Adrenal gland (tissue), 19 donors: Measurements from ENCODE around the gene NR6A1. TPM values are rescaled to one million over a fixed set of nuclear protein-coding genes. Genes with fewer than 3 reads are reported as not detected.

ENCODE experiments used
- DNase-seq, 7 donors: peaks; one replicate each; pipeline ENCODE4 v3.0.0-alpha.2; 2019 to 2020
- H3K27ac ChIP-seq, 5 donors: fragments of 200-600 bp; sonication (generic) in 4 of 5; 1 replicate in 3 of 5; 2 replicates in 2 of 5; pipeline versions ENCODE4 v1.5.1 to v1.8.0; 2016 to 2020; ENCODE audit warnings: mild to moderate bottlenecking in 1 of 5
- H3K27me3 ChIP-seq: fragments of 200-600 bp; 2 replicates; pipeline ENCODE4 v1.8.0; 2021
- H3K36me3 ChIP-seq, 2 donors: fragments of 200-600 bp; replicated peaks in 1 of 2; 1 replicate in 1 of 2; 2 replicates in 1 of 2; pipeline versions ENCODE4 v1.5.1 to v1.8.0; 2018 to 2022
- H3K4me1 ChIP-seq, 2 donors: fragments of 200-600 bp; replicated peaks in 1 of 2; 1 replicate in 1 of 2; 2 replicates in 1 of 2; pipeline versions ENCODE4 v1.5.1 to v1.8.0; 2018 to 2021
- H3K4me3 ChIP-seq, 4 donors: fragments of 200-600 bp; sonication (generic) in 3 of 4; one replicate each; pipeline ENCODE4 v1.5.1; 2016 to 2018
- H3K9me3 ChIP-seq, 3 donors: fragments of 200-600 bp; sonication (generic) in 1 of 3; replicated peaks in 1 of 3; 1 replicate in 2 of 3; 2 replicates in 1 of 3; pipeline versions ENCODE4 v1.5.1 to v1.8.0; 2016 to 2021
- POLR2A ChIP-seq, 2 donors: fragments of 450-650 bp; IDR thresholded peaks; one replicate each; pipeline ENCODE4 v1.6.1; 2017; ENCODE audit warnings: antibody characterized with exemption in 2 of 2, mild to moderate bottlenecking in 2 of 2, moderate library complexity in 1 of 2
- WGBS, 4 donors: extraction: QIAGEN DNeasy Blood & Tissue Kit in 2 of 4; methylation state at CpG; one replicate each; pipeline versions ENCODE4 v1.1.5 to v1.1.7; 2013 to 2017; 5-methylcytosine and 5-hydroxymethylcytosine counted together
- intact Hi-C, 2 donors: fragments of 100-400 bp; cut with DNase I; formaldehyde crosslinking; loops; one replicate each; pipeline versions ENCODE4 v1.14.1 to v1.15.0; 2022 to 2023
- long read RNA-seq, 10 donors: library from polyadenylated mRNA in 3 of 10; unstranded in 2 of 10; stranded (forward) in 1 of 10; transcript quantifications; one replicate each; pipeline ENCODE4 v2.0.0 and lab custom pipeline, GENCODE V29; 2021 to 2026
- polyA plus RNA-seq, 3 donors: library from polyadenylated mRNA; stranded (reverse); fragments of 200-250 nt in 2 of 3; fragments of 350-450 nt in 1 of 3; fragmentation: Illumina TruSeq in 1 of 3; extraction: RNeasy Lipid Tissue Mini Kit (QIAGEN cat#74804) in 1 of 3; gene quantifications; one replicate each; pipeline ENCODE4 v1.2.3, GENCODE V29; 2013 to 2014
- total RNA-seq, 9 donors: library from RNA; depleted of rRNA in 4 of 9; stranded (reverse); fragments of >200 nt in 4 of 9; fragments of 120-200 nt in 1 of 9; fragmentation: NEBNext Ultra II Directional in 1 of 9; extraction: Animal tissue kit (Norgen Biotek cat#: 25700) in 1 of 9; gene quantifications; one replicate each; pipeline versions ENCODE4 v1.1.0 to v1.2.4, GENCODE V29; 2013 to 2023
- TF ChIP-seq, protein P1 (sequence below), 6 experiments: fragments of 450-650 bp in 4 of 6; fragments of 200-600 bp in 2 of 6; sonication (generic) in 1 of 6; IDR thresholded peaks; 1 replicate in 5 of 6; 2 replicates in 1 of 6; pipeline versions ENCODE4 v1.5.1 to v1.8.0; 2016 to 2021; ENCODE audit warnings: antibody characterized with exemption in 6 of 6, mild to moderate bottlenecking in 2 of 6, moderate library complexity in 1 of 6
- donor health status: healthy with polysubstance abuse.
- donor health status: Bipolar disorder and iron deficiency.
- donor health status: DM: yes; HTN: yes; CAD: no.
- donor health status: DM: no; HTN: no; CAD: no.
- donor health status: DM: no; HTN: no; CAD: no.
- donor health status: DM: yes; HTN: yes; CAD: no.

NR6A1 gene
- total RNA-seq: 1 to 10 TPM in 8 of 9 donors, under 1 TPM in 1; 0.83 to 9.8 (median 1.6) TPM
- 1 to 10 TPM in 2 of 3 donors, under 1 TPM in 1; 0.46 to 1.4 (median 1.1) TPM for polyA plus RNA-seq
- long read RNA-seq, donor 1: 0 reads
- long read RNA-seq, donor 2, full-length matches to known transcripts: 1 of 1 reads
- long read RNA-seq, donor 2, partial matches to known transcripts: 0 of 1 reads
- long read RNA-seq, donor 2, other reads (novel, unspliced or antisense): 0 of 1 reads
- long read RNA-seq, donor 3: 0 reads
- long read RNA-seq, donor 4, partial matches to known transcripts: 0 of 4 reads
- long read RNA-seq, donor 4, other reads (novel, unspliced or antisense): 4 of 4 reads
- long read RNA-seq, donor 5: 0 reads
- long read RNA-seq, donor 6: 0 reads
- long read RNA-seq, donor 7: 0 reads
- long read RNA-seq, donor 8: 0 reads
- long read RNA-seq, donor 9: 0 reads
- long read RNA-seq, donor 10: 0 reads

DNA sequence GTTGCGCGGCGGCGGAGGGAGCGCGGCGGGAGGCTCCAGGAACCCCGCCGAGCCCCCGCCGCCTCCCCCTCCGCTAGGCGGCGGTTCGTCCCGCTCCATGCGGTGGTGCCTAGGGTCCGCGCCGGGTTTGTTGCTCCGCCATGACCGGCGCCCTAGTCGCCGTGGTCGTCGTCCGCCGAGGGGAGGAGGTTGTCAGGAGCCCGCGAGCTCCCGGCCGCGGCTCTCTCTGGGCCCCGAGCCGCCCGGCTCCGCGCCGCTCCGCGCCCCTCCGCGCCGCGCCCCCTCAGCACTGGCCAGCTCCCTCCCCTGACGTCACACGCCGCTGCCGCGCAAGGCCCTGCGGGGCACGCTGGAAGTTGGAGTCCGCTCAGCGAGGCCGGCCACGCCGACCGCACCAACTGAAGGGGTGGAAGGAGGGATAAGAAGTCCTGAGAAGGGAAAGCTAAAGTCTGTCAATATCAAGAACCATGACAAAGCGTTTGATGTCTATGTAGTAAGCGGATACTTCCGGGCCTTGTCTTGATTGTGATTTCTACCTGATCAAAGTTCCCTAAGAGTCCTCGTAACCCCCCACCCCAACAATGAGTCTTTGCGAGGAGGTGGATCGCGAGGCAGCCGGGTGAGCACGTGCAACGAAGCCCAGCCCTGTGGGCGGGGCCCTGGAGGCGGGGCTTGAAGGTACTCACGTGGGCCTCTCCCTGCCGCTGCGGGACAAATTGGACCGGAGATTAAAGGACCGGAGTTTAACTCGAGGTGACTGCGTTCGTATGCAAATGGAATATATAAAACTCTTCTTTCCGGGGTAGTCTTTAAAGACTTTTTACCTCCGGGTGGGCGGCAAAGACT lies at the start of gene NR6A1:
TSS of gene NR6A1 (minus strand) at position 291 of the 846 bp plus-strand sequence.
- DNase-seq: peak; percentile 97 to 98 (median 98)
- TF ChIP-seq, protein P1, sequence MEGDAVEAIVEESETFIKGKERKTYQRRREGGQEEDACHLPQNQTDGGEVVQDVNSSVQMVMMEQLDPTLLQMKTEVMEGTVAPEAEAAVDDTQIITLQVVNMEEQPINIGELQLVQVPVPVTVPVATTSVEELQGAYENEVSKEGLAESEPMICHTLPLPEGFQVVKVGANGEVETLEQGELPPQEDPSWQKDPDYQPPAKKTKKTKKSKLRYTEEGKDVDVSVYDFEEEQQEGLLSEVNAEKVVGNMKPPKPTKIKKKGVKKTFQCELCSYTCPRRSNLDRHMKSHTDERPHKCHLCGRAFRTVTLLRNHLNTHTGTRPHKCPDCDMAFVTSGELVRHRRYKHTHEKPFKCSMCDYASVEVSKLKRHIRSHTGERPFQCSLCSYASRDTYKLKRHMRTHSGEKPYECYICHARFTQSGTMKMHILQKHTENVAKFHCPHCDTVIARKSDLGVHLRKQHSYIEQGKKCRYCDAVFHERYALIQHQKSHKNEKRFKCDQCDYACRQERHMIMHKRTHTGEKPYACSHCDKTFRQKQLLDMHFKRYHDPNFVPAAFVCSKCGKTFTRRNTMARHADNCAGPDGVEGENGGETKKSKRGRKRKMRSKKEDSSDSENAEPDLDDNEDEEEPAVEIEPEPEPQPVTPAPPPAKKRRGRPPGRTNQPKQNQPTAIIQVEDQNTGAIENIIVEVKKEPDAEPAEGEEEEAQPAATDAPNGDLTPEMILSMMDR (IDR thresholded peaks at IDR 0.05): peak in 3 of 6 experiments; percentile 18 to 30 (median 22)
- TF ChIP-seq POLR2A (IDR thresholded peaks at IDR 0.05): peak in 1 of 2 donors; percentile 31
- no peaks in the 10 kb centered on the region for H3K36me3 ChIP-seq
- no peaks in the 10 kb centered on the region for H3K9me3 ChIP-seq
- peaks cover 5 to 12% of the 10 kb centered on the region in 2 donors for H3K4me1 ChIP-seq
- peak within 1 kb of the TSS in 3 of 4 donors; percentile 13 to 81 (median 71) for H3K4me3 ChIP-seq
- 0 to 1% (median 0%) methylated on average over 31 to 82 of the region's 82 CpGs for WGBS, 4 donors
- intact Hi-C loops: loop anchor here (10.0 kb wide), 1 partner anchor 604 kb away; no protein-coding TSS in a partner anchor
- peak within 1 kb of the TSS in 4 of 5 donors; percentile 50 to 75 (median 67) for H3K27ac ChIP-seq
- peaks cover 24% of the 10 kb centered on the region for H3K27me3 ChIP-seq

DNA sequence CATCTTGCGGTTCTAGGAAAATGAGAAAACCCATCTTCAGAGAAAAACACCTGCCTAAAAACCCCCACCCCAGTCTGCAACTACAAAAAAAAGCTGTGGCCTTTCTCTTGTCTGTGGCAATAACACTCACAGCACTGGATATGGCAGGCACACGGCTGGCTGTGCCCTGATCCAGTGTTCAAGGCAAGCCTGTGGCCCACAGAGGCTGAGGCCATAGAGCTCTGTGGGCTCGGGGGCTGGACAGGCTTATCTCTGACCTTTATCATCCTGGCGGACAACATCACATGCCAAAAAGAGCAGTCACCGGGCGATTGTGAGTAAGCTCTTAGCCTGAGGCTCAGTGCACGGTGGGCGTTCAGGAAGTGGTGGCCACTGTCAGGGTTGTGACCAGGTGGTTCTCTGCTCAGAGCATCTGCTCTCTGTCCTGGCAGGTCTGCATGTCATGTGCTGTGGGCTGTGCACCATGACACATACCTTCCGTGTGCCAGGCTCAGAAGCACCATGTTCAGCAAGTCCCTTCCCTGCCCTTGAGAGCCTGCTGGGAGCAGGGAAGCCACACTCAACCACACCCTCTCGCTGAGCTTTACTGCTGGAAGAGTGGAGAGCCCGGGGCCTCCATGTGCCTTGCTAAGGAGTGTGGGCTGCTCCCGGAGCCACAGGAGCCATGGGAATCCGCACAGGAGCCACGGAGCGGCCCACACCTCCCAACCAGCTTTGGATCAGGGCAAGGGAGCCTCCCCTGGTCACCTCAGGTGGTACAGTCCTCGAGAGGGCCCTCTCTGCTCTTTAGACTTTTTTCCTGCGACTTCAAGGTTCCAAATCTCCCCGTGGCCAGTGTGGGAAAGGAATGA lies 47.5 kb upstream of the NR6A1 start:
- H3K9me3 ChIP-seq: no peaks in the 10 kb centered on the region
- peak in 1 of 2 donors; percentile 2 for TF ChIP-seq POLR2A (IDR thresholded peaks at IDR 0.05)
- TF ChIP-seq, protein P1 (IDR thresholded peaks at IDR 0.05): peak in 1 of 6 experiments; percentile 10
- H3K36me3 ChIP-seq: no peaks in the 10 kb centered on the region
- WGBS, 4 donors: 42 to 45% (median 44%) methylated on average over 6 to 18 of the region's 18 CpGs
- no peak overlapping the region for H3K4me3 ChIP-seq
- intact Hi-C loops: no loop called here
- no peaks in the 10 kb centered on the region for H3K27me3 ChIP-seq
- no peaks in the 10 kb centered on the region for H3K4me1 ChIP-seq
- H3K27ac ChIP-seq: peak overlapping the region in 3 of 5 donors; percentile 60 to 79 (median 63)
- peak; percentile 50 to 84 (median 75) for DNase-seq

DNA sequence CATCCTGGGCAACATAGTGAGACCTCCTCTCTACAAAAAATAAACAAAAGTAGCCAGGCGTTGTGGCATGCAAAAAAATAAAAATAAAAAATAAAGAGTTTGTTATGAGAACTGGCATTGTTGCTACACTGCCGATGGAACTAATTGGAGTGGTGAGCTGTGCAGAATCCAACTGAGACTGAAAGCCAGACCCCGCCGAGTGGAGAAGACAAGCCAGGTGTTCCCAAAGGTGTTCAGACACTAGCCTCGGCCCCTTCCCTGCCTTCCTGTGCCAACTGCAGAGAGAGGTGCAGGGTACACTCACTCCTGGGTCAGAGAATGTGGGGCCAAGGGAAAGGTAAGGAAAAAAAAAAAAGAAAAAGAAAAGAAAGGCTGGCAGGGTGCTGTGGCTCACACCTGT lies 44.5 kb upstream of the NR6A1 start:
- intact Hi-C loops: no loop called here
- Histone ChIP-seq H3K36me3 (no peaks in the 10 kb centered on the region), H3K4me1 (no peaks in the 10 kb centered on the region), H3K4me3 (no peak overlapping the region), H3K27me3 (no peaks in the 10 kb centered on the region), H3K27ac (no peak overlapping the region), H3K9me3 (no peaks in the 10 kb centered on the region)
- WGBS, 4 donors: 76 to 89% (median 89%) methylated on average over 5 of the region's 5 CpGs
- DNase-seq: no peak
- TF ChIP-seq, protein P1 (IDR thresholded peaks at IDR 0.05): no peak
- TF ChIP-seq POLR2A (IDR thresholded peaks at IDR 0.05): no peak
